ENCODE data around the gene TSPAN16.

- TF ChIP-seq POLR2AphosphoS5 (IDR thresholded peaks at IDR 0.05) (no peak), POLR2A (IDR thresholded peaks at IDR 0.05) (no peak)
- TF ChIP-seq, protein P1, sequence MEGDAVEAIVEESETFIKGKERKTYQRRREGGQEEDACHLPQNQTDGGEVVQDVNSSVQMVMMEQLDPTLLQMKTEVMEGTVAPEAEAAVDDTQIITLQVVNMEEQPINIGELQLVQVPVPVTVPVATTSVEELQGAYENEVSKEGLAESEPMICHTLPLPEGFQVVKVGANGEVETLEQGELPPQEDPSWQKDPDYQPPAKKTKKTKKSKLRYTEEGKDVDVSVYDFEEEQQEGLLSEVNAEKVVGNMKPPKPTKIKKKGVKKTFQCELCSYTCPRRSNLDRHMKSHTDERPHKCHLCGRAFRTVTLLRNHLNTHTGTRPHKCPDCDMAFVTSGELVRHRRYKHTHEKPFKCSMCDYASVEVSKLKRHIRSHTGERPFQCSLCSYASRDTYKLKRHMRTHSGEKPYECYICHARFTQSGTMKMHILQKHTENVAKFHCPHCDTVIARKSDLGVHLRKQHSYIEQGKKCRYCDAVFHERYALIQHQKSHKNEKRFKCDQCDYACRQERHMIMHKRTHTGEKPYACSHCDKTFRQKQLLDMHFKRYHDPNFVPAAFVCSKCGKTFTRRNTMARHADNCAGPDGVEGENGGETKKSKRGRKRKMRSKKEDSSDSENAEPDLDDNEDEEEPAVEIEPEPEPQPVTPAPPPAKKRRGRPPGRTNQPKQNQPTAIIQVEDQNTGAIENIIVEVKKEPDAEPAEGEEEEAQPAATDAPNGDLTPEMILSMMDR (IDR thresholded peaks at IDR 0.05), result no peak
These were observed 53.2 kb downstream of the TSPAN16 start for GRCh38 chr19:11349171-11349570.

All from breast epithelium (tissue), 3 donors.